Ishikawa (cell line): ENCODE results near the gene SPOCK1.

Source experiments
- CEBPB ChIP-seq: IDR thresholded peaks from 2 replicates; pipeline ENCODE4 v1.6.1; 2012
- CREB1 ChIP-seq: IDR thresholded peaks from 2 replicates; pipeline ENCODE4 v1.6.1; 2012; ENCODE audit warnings: low read depth
- EGR1 ChIP-seq: IDR thresholded peaks from 2 replicates; pipeline ENCODE4 v1.6.1; 2012
- EP300 ChIP-seq: IDR thresholded peaks from 2 replicates; pipeline ENCODE4 v1.6.1; 2012; ENCODE audit warnings: borderline replicate concordance
- RAD21 ChIP-seq: IDR thresholded peaks from 2 replicates; pipeline ENCODE4 v1.6.1; 2012; ENCODE audit warnings: low read depth
- TAF1 ChIP-seq: IDR thresholded peaks from 2 replicates; pipeline ENCODE4 v1.6.1; 2012; ENCODE audit warnings: low read depth, mild to moderate bottlenecking
- TCF12 ChIP-seq: IDR thresholded peaks from 2 replicates; pipeline ENCODE4 v1.6.1; 2012; ENCODE audit warnings: low read depth
- TEAD4 ChIP-seq: IDR thresholded peaks from 2 replicates; pipeline ENCODE4 v1.6.1; 2012
- TF ChIP-seq, protein P1 (sequence below): IDR thresholded peaks from 2 replicates; pipeline ENCODE4 v1.6.1; 2012; ENCODE audit warnings: low read depth, mild to moderate bottlenecking
- TF ChIP-seq, protein P2 (sequence below): IDR thresholded peaks from 2 replicates; pipeline ENCODE4 v1.6.1; 2012
- TF ChIP-seq, protein P3 (sequence below): IDR thresholded peaks from 2 replicates; pipeline ENCODE4 v1.6.1; 2012

DNA sequence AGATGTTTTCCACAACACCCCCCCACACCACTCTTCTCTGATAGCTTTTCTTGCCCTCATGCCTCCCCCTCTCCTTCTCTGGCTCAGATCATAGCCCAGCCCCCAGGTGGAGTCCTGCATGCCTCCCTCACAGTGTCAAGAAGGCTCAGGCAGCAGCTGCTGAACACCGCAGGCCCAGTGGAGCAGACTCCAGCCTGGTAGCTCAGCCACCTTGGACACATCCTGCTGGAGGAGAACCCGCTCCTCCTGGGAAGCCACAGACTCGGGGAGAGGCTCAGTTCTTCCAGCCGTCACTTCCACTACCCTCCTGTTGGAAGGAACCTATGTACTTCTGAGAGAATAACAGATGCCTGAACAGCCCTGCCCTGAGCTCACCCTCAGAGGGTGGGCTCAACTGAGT lies 143.4 kb downstream of the SPOCK1 start:
- TF ChIP-seq, protein P1, sequence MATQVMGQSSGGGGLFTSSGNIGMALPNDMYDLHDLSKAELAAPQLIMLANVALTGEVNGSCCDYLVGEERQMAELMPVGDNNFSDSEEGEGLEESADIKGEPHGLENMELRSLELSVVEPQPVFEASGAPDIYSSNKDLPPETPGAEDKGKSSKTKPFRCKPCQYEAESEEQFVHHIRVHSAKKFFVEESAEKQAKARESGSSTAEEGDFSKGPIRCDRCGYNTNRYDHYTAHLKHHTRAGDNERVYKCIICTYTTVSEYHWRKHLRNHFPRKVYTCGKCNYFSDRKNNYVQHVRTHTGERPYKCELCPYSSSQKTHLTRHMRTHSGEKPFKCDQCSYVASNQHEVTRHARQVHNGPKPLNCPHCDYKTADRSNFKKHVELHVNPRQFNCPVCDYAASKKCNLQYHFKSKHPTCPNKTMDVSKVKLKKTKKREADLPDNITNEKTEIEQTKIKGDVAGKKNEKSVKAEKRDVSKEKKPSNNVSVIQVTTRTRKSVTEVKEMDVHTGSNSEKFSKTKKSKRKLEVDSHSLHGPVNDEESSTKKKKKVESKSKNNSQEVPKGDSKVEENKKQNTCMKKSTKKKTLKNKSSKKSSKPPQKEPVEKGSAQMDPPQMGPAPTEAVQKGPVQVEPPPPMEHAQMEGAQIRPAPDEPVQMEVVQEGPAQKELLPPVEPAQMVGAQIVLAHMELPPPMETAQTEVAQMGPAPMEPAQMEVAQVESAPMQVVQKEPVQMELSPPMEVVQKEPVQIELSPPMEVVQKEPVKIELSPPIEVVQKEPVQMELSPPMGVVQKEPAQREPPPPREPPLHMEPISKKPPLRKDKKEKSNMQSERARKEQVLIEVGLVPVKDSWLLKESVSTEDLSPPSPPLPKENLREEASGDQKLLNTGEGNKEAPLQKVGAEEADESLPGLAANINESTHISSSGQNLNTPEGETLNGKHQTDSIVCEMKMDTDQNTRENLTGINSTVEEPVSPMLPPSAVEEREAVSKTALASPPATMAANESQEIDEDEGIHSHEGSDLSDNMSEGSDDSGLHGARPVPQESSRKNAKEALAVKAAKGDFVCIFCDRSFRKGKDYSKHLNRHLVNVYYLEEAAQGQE, result no peak
- TF ChIP-seq CEBPB, result no peak
- no peak for TF ChIP-seq RAD21
- no peak for TF ChIP-seq TAF1
- TF ChIP-seq CREB1, result no peak
- TF ChIP-seq TEAD4, result no peak
- TF ChIP-seq, protein P2, sequence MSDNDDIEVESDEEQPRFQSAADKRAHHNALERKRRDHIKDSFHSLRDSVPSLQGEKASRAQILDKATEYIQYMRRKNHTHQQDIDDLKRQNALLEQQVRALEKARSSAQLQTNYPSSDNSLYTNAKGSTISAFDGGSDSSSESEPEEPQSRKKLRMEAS, result no peak
- no peak for TF ChIP-seq TCF12
- no peak for TF ChIP-seq EGR1
- no peak for TF ChIP-seq EP300
- TF ChIP-seq, protein P3, sequence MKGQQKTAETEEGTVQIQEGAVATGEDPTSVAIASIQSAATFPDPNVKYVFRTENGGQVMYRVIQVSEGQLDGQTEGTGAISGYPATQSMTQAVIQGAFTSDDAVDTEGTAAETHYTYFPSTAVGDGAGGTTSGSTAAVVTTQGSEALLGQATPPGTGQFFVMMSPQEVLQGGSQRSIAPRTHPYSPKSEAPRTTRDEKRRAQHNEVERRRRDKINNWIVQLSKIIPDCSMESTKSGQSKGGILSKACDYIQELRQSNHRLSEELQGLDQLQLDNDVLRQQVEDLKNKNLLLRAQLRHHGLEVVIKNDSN, result no peak
